DOHH2 (cell line): ENCODE measurements around the gene RHBG.

Experiments used
- H3F3A ChIP-seq: fragments of 200-600 bp; sonication (generic), shearing (Covaris generic); 2 replicates; pipeline ENCODE4 v1.6.0; 2016; ENCODE audit warnings: antibody characterized with exemption, mild to moderate bottlenecking; ENCODE audit not compliant: control insufficient read depth, insufficient read depth
- H3K27ac ChIP-seq: fragments of 200-600 bp; sonication (generic); 2 replicates; pipeline ENCODE4 v1.5.1; 2014; ENCODE audit warnings: low read depth, mild to moderate bottlenecking, low read length, moderate library complexity
- H3K27me3 ChIP-seq: fragments of 200-600 bp; sonication (generic); 2 replicates; pipeline ENCODE4 v1.6.1; 2014; ENCODE audit warnings: mild to moderate bottlenecking, low read length, mixed read lengths; ENCODE audit not compliant: control insufficient read depth
- H3K36me3 ChIP-seq: fragments of 200-600 bp; sonication (generic); 2 replicates; pipeline ENCODE4 v1.6.1; 2014; ENCODE audit warnings: mild to moderate bottlenecking, low read length, moderate library complexity, mixed read lengths; ENCODE audit not compliant: control insufficient read depth
- H3K4me1 ChIP-seq: fragments of 200-600 bp; sonication (generic); 2 replicates; pipeline ENCODE4 v1.6.1; 2014; ENCODE audit warnings: mild to moderate bottlenecking, low read length, mixed read lengths; ENCODE audit not compliant: control insufficient read depth
- H3K4me2 ChIP-seq: fragments of 200-600 bp; sonication (generic); 2 replicates; pipeline ENCODE4 v1.6.0; 2014; ENCODE audit warnings: mild to moderate bottlenecking, low read length, moderate library complexity
- H3K4me3 ChIP-seq: fragments of 200-600 bp; sonication (generic); 2 replicates; pipeline ENCODE4 v1.5.1; 2014; ENCODE audit warnings: mild to moderate bottlenecking, low read length, mixed read lengths
- H3K79me2 ChIP-seq: fragments of 200-600 bp; sonication (generic); 2 replicates; pipeline ENCODE4 v1.6.1; 2014; ENCODE audit warnings: mild to moderate bottlenecking, low read length, mixed read lengths; ENCODE audit not compliant: control insufficient read depth
- H3K9me2 ChIP-seq: fragments of 200-600 bp; sonication (generic); replicated peaks from 2 replicates; pipeline ENCODE4 v1.6.1; 2014; ENCODE audit warnings: mild to moderate bottlenecking, low read length, mixed read lengths; ENCODE audit not compliant: control insufficient read depth
- H3K9me3 ChIP-seq: fragments of 200-600 bp; sonication (generic); 2 replicates; pipeline ENCODE4 v1.6.1; 2014; ENCODE audit warnings: antibody characterized with exemption, low read length, mixed read lengths; ENCODE audit not compliant: control insufficient read depth, insufficient read depth
- H4K20me1 ChIP-seq: fragments of 200-600 bp; sonication (generic); 2 replicates; pipeline ENCODE4 v1.6.0; 2014; ENCODE audit warnings: low read depth, mild to moderate bottlenecking, antibody characterized with exemption, low read length, moderate library complexity; ENCODE audit not compliant: control insufficient read depth, insufficient read depth
- EZH2phosphoT487 ChIP-seq: fragments of 200-600 bp; sonication (generic); IDR thresholded peaks from 2 replicates; pipeline ENCODE4 v1.6.1; 2017; ENCODE audit warnings: borderline replicate concordance, mild to moderate bottlenecking, antibody characterized with exemption, low read length, moderate library complexity, mixed read lengths
- TF ChIP-seq, protein P1 (sequence below): fragments of 200-600 bp; sonication (generic); IDR thresholded peaks from one replicate; pipeline ENCODE4 v1.5.1; 2014; ENCODE audit warnings: antibody characterized with exemption, mild to moderate bottlenecking, low read depth, low read length; ENCODE audit not compliant: poor library complexity, severe bottlenecking

RHBG gene

DNA sequence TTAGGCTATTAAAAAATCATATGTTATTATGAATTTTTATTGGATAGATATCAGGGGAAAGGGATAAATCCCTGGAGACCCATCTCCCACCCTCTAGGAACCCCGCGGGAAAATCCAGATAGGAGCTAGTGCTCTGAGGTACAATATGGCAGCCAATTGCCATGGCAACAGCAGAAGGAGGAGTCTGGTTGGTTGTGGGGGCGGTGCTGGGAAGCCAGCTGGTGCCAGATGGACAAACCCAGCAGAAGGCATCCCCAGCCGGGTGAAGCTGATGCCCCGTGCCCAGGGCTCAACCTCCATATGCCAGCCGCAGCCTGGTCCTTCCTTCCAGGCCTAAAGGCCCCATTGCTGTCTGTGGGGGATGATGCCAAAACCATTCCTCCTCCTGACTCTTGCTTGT, 38.3 kb downstream of the RHBG start:
- Histone ChIP-seq H3K9me2 (no peaks in the 10 kb centered on the region), H3K4me2 (no peak overlapping the region), H4K20me1 (no peaks in the 10 kb centered on the region), H3K9me3 (no peaks in the 10 kb centered on the region), H3K4me1 (no peaks in the 10 kb centered on the region), H3K27me3 (peaks cover 38% of the 10 kb centered on the region; the same call in 1 of the 2 replicates), H3K79me2 (no peaks in the 10 kb centered on the region), H3F3A (no peaks in the 10 kb centered on the region), H3K27ac (no peak overlapping the region), H3K4me3 (no peak overlapping the region), H3K36me3 (no peaks in the 10 kb centered on the region)
- TF ChIP-seq, protein P1, sequence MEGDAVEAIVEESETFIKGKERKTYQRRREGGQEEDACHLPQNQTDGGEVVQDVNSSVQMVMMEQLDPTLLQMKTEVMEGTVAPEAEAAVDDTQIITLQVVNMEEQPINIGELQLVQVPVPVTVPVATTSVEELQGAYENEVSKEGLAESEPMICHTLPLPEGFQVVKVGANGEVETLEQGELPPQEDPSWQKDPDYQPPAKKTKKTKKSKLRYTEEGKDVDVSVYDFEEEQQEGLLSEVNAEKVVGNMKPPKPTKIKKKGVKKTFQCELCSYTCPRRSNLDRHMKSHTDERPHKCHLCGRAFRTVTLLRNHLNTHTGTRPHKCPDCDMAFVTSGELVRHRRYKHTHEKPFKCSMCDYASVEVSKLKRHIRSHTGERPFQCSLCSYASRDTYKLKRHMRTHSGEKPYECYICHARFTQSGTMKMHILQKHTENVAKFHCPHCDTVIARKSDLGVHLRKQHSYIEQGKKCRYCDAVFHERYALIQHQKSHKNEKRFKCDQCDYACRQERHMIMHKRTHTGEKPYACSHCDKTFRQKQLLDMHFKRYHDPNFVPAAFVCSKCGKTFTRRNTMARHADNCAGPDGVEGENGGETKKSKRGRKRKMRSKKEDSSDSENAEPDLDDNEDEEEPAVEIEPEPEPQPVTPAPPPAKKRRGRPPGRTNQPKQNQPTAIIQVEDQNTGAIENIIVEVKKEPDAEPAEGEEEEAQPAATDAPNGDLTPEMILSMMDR: no peak
- no peak for TF ChIP-seq EZH2phosphoT487

DNA sequence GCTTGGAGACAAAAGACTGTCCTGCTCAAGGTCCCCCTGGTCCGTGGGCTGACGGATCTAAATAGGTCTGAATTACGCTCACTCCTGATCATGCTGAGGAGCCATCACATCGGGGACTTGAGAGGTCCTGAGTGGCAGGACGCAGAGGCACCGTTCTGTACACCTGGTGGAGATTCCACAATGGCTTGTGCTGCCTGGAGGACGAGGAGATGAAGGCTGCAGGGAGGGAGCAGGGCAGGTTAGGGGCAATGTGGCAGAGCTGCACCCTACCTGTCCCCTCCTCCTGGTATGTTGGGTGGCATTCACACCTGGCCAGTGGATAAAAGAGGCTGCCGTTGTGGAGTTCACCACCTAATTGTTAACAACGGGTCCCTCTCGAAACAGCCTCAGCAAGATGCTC, 38.7 kb downstream of the RHBG start:
- Histone ChIP-seq H3K36me3 (no peaks in the 10 kb centered on the region), H3K4me1 (no peaks in the 10 kb centered on the region), H3K4me2 (no peak overlapping the region), H3F3A (no peaks in the 10 kb centered on the region), H3K9me2 (no peaks in the 10 kb centered on the region), H3K9me3 (no peaks in the 10 kb centered on the region), H3K27me3 (peaks cover 34% of the 10 kb centered on the region; the same call in 1 of the 2 replicates), H3K4me3 (no peak overlapping the region), H4K20me1 (no peaks in the 10 kb centered on the region), H3K79me2 (no peaks in the 10 kb centered on the region), H3K27ac (no peak overlapping the region)
- TF ChIP-seq EZH2phosphoT487: no peak
- TF ChIP-seq, protein P1: no peak

DNA sequence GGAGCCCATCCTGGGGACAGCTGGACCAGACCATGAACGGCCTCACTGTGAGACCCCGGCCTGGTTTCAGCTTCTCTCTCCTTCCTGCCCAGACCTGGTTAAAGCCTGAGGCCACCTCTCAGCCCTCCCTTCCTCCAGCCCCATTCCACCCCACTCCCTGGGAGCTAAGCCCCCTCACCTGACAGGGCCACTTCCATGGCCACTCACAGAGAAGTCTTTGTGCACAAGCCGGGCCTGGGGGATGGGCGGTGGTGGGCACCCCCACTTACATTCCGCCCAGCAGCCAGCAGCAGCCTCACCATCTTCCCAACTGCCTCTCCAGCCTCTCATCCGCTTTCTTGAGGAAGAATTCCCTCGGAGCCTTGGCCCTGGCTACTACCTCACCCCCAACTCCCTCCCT, 40.4 kb downstream of the RHBG start:
- no peak overlapping the region for H3K27ac ChIP-seq
- H3F3A ChIP-seq: no peaks in the 10 kb centered on the region
- H3K4me2 ChIP-seq: no peak overlapping the region
- no peaks in the 10 kb centered on the region for H3K79me2 ChIP-seq
- H4K20me1 ChIP-seq: no peaks in the 10 kb centered on the region
- TF ChIP-seq, protein P1: no peak
- TF ChIP-seq EZH2phosphoT487: no peak
- peaks cover 31% of the 10 kb centered on the region for H3K27me3 ChIP-seq
- H3K36me3 ChIP-seq: no peaks in the 10 kb centered on the region
- H3K9me2 ChIP-seq: no peaks in the 10 kb centered on the region
- H3K9me3 ChIP-seq: no peaks in the 10 kb centered on the region
- no peaks in the 10 kb centered on the region for H3K4me1 ChIP-seq
- H3K4me3 ChIP-seq: no peak overlapping the region

DNA sequence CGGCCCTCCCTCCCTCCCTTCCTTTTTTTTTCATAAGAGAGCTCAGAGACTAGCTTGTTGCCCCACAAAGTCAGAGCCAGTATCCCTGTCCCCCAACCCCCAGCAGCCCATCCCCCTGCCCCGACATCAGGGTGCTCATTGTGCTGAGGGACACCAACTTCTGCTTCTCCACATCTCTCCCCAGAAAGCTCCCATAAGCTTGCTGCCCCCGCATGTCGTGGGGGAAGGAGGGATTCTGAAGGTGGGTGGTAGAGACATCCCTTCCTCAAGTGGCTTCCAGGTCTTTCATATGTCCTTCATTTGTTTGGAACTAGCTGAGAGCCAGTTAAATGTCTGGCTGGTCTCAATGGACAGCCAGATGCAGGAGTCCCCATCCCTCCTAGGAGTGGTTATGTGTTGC, 41.2 kb downstream of the RHBG start:
- H4K20me1 ChIP-seq: no peaks in the 10 kb centered on the region
- H3K27me3 ChIP-seq: peaks cover 32% of the 10 kb centered on the region
- TF ChIP-seq EZH2phosphoT487: no peak
- TF ChIP-seq, protein P1: no peak
- no peaks in the 10 kb centered on the region for H3K36me3 ChIP-seq
- no peak overlapping the region for H3K27ac ChIP-seq
- H3K4me2 ChIP-seq: no peak overlapping the region
- H3K9me3 ChIP-seq: no peaks in the 10 kb centered on the region
- H3K79me2 ChIP-seq: no peaks in the 10 kb centered on the region
- no peak overlapping the region for H3K4me3 ChIP-seq
- H3K4me1 ChIP-seq: no peaks in the 10 kb centered on the region
- no peaks in the 10 kb centered on the region for H3F3A ChIP-seq
- H3K9me2 ChIP-seq: no peaks in the 10 kb centered on the region
